Activated T-helper 1 cell treated with anti-CD3 and anti-CD28 coated beads, Interleukin-12 subunit alpha, Interleukin-12 subunit beta, Interleukin-2, Interleukin-4 antibody, amounts not matched to agents 30 ng/mL and 10 ng/mL and 1 ng/mL, durations not matched to agents 14 hours and 24 hours and 36 hours (primary cell): ENCODE data around the gene ZNF783. TPM values are rescaled to one million over a fixed set of nuclear protein-coding genes. Genes with fewer than 3 reads are reported as not detected.
A peak's percentile ranks its signal among the peaks of the same experiment; 100 is the strongest.

Experiments used
- DNase-seq: peaks from one replicate; pipeline ENCODE4 v3.0.0; 2021; ENCODE audit warnings: low spot score
- H3K27ac Mint-ChIP-seq: one replicate; pipeline ENCODE4 v1.8.0; 2021; ENCODE audit warnings: mild to moderate bottlenecking, mixed read lengths
- H3K27me3 Mint-ChIP-seq: one replicate; pipeline ENCODE4 v1.8.0; 2022; ENCODE audit warnings: mild to moderate bottlenecking, moderate library complexity, mixed read lengths; ENCODE audit not compliant: insufficient read depth
- H3K36me3 Mint-ChIP-seq: one replicate; pipeline ENCODE4 v1.8.0; 2021; ENCODE audit warnings: low read depth, mixed read lengths
- H3K4me1 Mint-ChIP-seq: one replicate; pipeline ENCODE4 v1.8.0; 2021; ENCODE audit warnings: low read depth, mixed read lengths
- H3K4me3 Mint-ChIP-seq: one replicate; pipeline ENCODE4 v1.8.0; 2021; ENCODE audit warnings: mild to moderate bottlenecking, moderate library complexity, mixed read lengths
- H3K9me3 Mint-ChIP-seq: one replicate; pipeline ENCODE4 v1.8.0; 2021; ENCODE audit warnings: mixed read lengths
- intact Hi-C: fragments of 100-400 bp; cut with micrococcal nuclease; formaldehyde crosslinking; loops from one replicate; pipeline ENCODE4 v1.15.1; 2024
- total RNA-seq: library from RNA; stranded (reverse); gene quantifications from 2 replicates; pipeline ENCODE4 v1.2.3, GENCODE V29; 2022

The ZNF783 gene
- total RNA-seq, 1 donor from 2014 or later, result 24.1 TPM

DNA sequence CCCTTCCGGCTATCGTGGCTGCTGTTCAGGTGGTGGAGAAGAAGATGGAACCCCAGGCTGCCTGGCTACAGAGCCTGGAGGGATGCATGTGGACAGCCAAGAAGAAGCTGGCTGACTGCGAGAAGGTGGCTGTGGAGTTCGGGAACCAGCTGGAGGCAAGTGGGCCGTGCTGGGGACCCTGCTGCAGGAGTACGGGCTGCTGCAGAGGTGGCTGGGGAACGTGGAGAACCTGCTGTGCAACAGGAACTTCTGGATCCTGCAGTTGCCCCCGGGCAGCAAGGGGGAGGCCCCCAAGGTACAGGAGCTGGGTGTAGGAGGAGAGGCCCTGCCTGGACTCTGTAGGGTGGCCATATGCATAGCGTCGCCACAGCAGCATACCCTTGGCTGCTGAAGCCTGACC lies 25.6 kb downstream of the ZNF783 start:
- peaks cover 33% of the 10 kb centered on the region for H3K4me1 Mint-ChIP-seq
- intact Hi-C loops, result loop anchor here (10.0 kb wide), 1 partner anchor 427 kb away; a partner anchor contains a TSS
- no peaks in the 10 kb centered on the region for H3K9me3 Mint-ChIP-seq
- H3K4me3 Mint-ChIP-seq, result no peak overlapping the region
- H3K27me3 Mint-ChIP-seq, result no peaks in the 10 kb centered on the region
- no peak for DNase-seq
- peaks cover 5% of the 10 kb centered on the region for H3K36me3 Mint-ChIP-seq
- H3K27ac Mint-ChIP-seq, result no peak overlapping the region

DNA sequence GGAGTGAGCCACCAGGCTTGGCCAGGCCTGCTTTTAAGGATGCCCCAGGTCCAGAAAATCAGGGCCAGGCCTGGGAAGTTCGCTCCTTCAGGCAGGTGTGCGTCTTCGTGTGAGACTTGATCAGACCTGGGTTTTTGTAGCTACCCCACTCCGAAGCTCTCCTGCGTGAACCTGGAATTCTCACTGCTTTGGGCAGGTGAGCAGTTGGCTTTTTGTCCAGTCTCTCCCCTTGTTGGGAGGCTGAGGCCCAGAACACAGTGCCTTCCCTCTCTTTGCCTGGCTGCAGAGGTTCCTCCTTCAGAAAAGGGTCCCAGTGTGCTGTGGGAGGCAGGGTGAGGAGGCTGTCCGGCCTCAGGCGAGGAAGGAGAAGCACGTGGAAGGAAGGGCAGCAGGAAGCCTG lies 27.3 kb downstream of the ZNF783 start:
- Mint-ChIP-seq H3K36me3 (peaks cover 4% of the 10 kb centered on the region), H3K27ac (no peak overlapping the region)

GRCh38 chr7:149289856-149290255 lies 27.9 kb downstream of the ZNF783 start:
- no peak for DNase-seq
- H3K36me3 Mint-ChIP-seq, result peaks cover 4% of the 10 kb centered on the region
- intact Hi-C loops, result loop anchor here (10.0 kb wide), 1 partner anchor 425 kb away; a partner anchor contains a TSS

More for the DNA sequence above, 27.3 kb downstream of the ZNF783 start:
- H3K27me3 Mint-ChIP-seq, result no peaks in the 10 kb centered on the region
- H3K4me3 Mint-ChIP-seq, result no peak overlapping the region
- no peaks in the 10 kb centered on the region for H3K9me3 Mint-ChIP-seq
- intact Hi-C loops, result loop anchor here (10.0 kb wide), 1 partner anchor 426 kb away; a partner anchor contains a TSS
- no peak for DNase-seq
- peaks cover 28% of the 10 kb centered on the region for H3K4me1 Mint-ChIP-seq

DNA sequence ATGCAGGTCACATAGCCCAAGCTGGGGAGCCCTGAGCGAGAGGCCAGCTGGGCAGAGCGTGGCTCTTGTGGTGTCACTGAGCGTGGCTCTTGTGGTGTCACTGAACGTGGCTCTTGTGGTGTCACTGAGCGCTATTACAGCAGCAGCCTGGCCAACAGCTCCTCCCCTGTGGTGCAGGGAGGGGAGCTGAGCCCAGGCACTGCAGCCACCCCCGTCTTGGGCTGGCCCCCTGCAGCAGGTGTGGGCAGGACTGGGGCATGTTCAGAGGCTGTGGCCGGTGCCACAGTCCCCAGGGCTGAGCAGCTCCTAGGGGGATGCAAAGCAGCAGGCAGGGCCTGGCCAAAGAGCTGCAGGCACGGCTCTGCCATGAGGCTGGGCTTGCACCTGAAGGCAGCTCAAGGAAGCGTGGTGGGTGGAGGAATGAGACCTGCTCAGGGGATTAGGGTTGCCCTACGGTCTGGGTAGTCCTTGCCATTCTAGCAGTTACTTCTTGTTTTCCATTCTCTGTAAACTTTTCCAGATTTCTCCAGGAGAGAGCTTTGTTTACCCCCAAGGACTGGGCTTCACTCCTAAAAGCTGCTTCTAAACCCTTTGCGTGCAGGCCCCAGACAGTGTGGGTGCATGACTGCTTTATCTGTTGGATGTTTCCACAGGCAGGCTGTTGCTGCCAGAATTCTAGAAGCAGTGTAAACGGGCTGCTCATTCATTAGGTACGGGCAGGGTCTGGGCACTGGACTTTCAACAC lies 29.2 kb downstream of the ZNF783 start:
- Mint-ChIP-seq H3K9me3 (no peaks in the 10 kb centered on the region), H3K27me3 (no peaks in the 10 kb centered on the region), H3K27ac (no peak overlapping the region), H3K4me1 (peaks cover 12% of the 10 kb centered on the region), H3K36me3 (peaks cover 4% of the 10 kb centered on the region), H3K4me3 (no peak overlapping the region)
- DNase-seq, result no peak
- intact Hi-C loops, result no loop called here

More at GRCh38 chr7:149289856-149290255, 27.9 kb downstream of the ZNF783 start:
- peaks cover 22% of the 10 kb centered on the region for H3K4me1 Mint-ChIP-seq
- no peak overlapping the region for H3K4me3 Mint-ChIP-seq
- H3K27me3 Mint-ChIP-seq, result no peaks in the 10 kb centered on the region
- H3K9me3 Mint-ChIP-seq, result no peaks in the 10 kb centered on the region
- H3K27ac Mint-ChIP-seq, result no peak overlapping the region

- H3K4me3 Mint-ChIP-seq, result no peak overlapping the region
- no peaks in the 10 kb centered on the region for H3K27me3 Mint-ChIP-seq
- DNase-seq, result no peak
- peaks cover 4% of the 10 kb centered on the region for H3K36me3 Mint-ChIP-seq
- no peak overlapping the region for H3K27ac Mint-ChIP-seq
- intact Hi-C loops, result no loop called here
- no peaks in the 10 kb centered on the region for H3K9me3 Mint-ChIP-seq
- H3K4me1 Mint-ChIP-seq, result peaks cover 7% of the 10 kb centered on the region
These were observed 29.9 kb downstream of the ZNF783 start for GRCh38 chr7:149291781-149292461.

GRCh38 chr7:149292462-149292823 lies 30.4 kb downstream of the ZNF783 start:
- no peaks in the 10 kb centered on the region for H3K27me3 Mint-ChIP-seq

DNA sequence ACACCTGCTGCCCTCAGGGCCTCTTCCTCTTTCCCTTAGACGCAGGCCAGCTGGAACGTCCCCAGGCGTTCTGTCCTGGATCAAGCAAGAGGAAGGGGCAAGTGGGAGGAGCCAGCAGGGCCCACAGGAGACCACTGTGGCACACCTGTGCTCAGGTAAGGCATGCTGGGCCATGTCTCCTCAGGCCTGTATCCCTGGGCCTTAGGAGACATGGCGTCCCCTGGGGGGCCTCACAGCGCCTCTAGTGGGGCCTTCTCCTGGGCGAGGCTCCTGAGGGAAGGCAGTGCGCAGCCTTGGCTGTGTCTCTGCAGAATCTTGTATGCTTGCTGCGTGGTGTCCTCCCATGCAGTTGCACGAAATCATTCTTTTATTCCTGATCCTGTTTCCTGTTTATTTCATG lies 31.3 kb downstream of the ZNF783 start:
- H3K27me3 Mint-ChIP-seq, result no peaks in the 10 kb centered on the region
- H3K9me3 Mint-ChIP-seq, result no peaks in the 10 kb centered on the region
- no peak overlapping the region for H3K27ac Mint-ChIP-seq
- no peaks in the 10 kb centered on the region for H3K36me3 Mint-ChIP-seq
- no peak for DNase-seq
- intact Hi-C loops, result no loop called here
- no peak overlapping the region for H3K4me3 Mint-ChIP-seq
- peaks cover 4% of the 10 kb centered on the region for H3K4me1 Mint-ChIP-seq

More at GRCh38 chr7:149292462-149292823, 30.4 kb downstream of the ZNF783 start:
- Mint-ChIP-seq H3K36me3 (peaks cover 4% of the 10 kb centered on the region), H3K4me1 (peaks cover 4% of the 10 kb centered on the region), H3K9me3 (no peaks in the 10 kb centered on the region), H3K27ac (no peak overlapping the region), H3K4me3 (no peak overlapping the region)
- intact Hi-C loops, result no loop called here
- DNase-seq, result no peak

- intact Hi-C loops, result no loop called here
- no peak overlapping the region for H3K27ac Mint-ChIP-seq
- H3K4me1 Mint-ChIP-seq, result peaks cover 4% of the 10 kb centered on the region
- no peak overlapping the region for H3K4me3 Mint-ChIP-seq
- no peaks in the 10 kb centered on the region for H3K9me3 Mint-ChIP-seq
- DNase-seq, result no peak
- H3K27me3 Mint-ChIP-seq, result no peaks in the 10 kb centered on the region
- H3K36me3 Mint-ChIP-seq, result no peaks in the 10 kb centered on the region
These were observed 32.1 kb downstream of the ZNF783 start for GRCh38 chr7:149293946-149294633.

DNA sequence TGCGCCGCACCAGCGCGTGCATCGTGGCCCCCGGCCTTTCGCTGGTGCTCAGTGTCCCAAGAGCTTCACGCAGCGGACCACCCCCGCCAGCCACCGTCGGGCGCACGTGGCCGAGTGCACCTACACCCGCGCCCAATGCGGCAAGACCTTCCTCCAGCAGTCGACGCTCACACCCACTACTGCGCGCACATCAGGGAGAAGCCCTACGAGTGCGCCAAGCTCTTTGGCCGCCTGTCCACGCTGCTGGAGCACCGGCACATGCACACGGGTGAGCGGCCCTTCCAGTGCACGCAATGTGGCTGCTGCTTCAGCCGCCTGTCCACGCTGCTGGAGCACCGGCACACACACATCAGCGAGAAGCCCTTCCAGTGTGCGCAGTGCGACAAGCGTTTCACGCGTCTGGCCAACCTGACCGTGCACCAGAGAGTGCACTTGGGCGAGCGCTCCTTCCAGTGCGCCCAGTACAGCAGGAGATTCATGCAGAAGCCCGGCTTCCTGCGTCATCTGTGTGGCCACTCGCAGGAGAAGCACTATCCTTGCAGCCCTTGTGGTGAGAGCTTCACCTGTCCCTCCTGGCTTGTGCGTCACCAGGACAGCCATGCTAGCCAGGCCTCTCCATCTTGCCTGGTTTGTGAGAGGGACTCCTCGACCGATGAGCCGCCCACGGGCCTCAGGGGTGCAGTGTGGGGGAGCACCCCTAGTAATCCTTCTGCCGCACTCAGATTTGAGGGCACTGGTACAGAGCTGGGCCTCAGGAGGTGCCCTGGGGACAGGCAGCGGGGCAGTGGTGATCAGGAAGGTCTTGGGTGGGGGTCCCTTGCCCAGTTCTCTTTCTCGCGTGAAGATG lies 32.9 kb downstream of the ZNF783 start:
- no peak for DNase-seq
- Mint-ChIP-seq H3K27ac (no peak overlapping the region), H3K9me3 (no peaks in the 10 kb centered on the region), H3K36me3 (no peaks in the 10 kb centered on the region), H3K27me3 (no peaks in the 10 kb centered on the region), H3K4me3 (no peak overlapping the region), H3K4me1 (peaks cover 4% of the 10 kb centered on the region)
- intact Hi-C loops, result no loop called here

DNA sequence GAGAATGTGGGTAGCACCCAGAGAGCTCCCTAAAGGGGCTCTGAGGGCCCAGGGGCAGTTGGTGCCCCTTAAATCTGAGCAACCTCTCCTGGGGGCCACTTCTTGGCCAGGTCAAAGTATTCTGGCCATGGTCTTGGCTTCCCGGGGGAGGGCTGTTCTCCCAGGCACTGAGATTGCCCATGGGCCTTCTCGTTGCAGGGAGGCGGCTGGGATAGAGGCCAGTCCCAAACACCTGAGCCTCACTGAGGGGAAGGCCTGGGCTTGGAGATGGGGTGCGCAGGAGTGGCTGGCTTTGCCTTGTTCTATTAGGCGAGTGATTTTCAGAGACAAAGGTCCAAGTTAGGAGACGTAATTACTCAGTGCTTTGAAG lies 33.5 kb downstream of the ZNF783 start:
- H3K9me3 Mint-ChIP-seq, result no peaks in the 10 kb centered on the region
- no peak overlapping the region for H3K4me3 Mint-ChIP-seq
- peaks cover 4% of the 10 kb centered on the region for H3K4me1 Mint-ChIP-seq
- H3K36me3 Mint-ChIP-seq, result no peaks in the 10 kb centered on the region
- H3K27me3 Mint-ChIP-seq, result no peaks in the 10 kb centered on the region
- intact Hi-C loops, result no loop called here
- no peak for DNase-seq
- H3K27ac Mint-ChIP-seq, result no peak overlapping the region

DNA sequence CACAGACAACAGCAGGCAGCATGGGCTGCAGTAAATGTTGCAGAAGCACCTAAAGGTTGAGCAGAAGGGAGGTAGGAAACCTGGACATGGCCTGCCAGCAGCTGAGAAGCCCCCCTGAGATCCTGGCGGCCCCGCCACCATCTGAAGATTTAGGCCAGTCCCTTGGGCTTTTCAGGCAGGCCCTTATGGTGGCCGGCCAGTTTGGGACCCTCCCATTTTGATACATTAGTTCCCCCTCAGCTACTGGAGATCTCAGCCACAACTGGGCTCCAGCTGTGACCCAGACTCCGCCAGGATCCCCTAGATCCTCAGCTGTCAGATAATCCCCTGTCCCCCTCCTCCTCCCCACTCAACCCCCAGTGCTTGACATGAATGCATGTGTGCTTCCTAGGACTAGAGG lies 34.4 kb downstream of the ZNF783 start:
- Mint-ChIP-seq H3K27ac (no peak overlapping the region), H3K4me3 (no peak overlapping the region), H3K36me3 (no peaks in the 10 kb centered on the region), H3K9me3 (no peaks in the 10 kb centered on the region), H3K27me3 (no peaks in the 10 kb centered on the region), H3K4me1 (peaks cover 4% of the 10 kb centered on the region)
- intact Hi-C loops, result no loop called here
- DNase-seq, result no peak

GRCh38 chr7:149297034-149297755 lies 35.2 kb downstream of the ZNF783 start:
- Mint-ChIP-seq H3K36me3 (no peaks in the 10 kb centered on the region), H3K9me3 (no peaks in the 10 kb centered on the region), H3K27me3 (no peaks in the 10 kb centered on the region), H3K4me1 (peaks cover 4% of the 10 kb centered on the region), H3K4me3 (no peak overlapping the region), H3K27ac (peak overlapping the region; percentile 47)
- no peak for DNase-seq
- intact Hi-C loops, result no loop called here
